RWPE2 (cell line): ENCODE data around the gene SCAF1.

ENCODE experiments used
- ATAC-seq: fragments of 200-7000 bp; cut with Tn5 transposase; 3 replicates; pipeline ENCODE4 v1.9.1; 2021; ENCODE audit warnings: low read depth
- DNase-seq: peaks from one replicate; pipeline ENCODE4 v3.0.0-alpha.2; 2020; ENCODE audit warnings: low spot score
- H3K27ac ChIP-seq: fragments of 450-650 bp; 2 replicates; pipeline ENCODE4 v1.5.1; 2017; ENCODE audit warnings: mild to moderate bottlenecking; ENCODE audit not compliant: poor library complexity, severe bottlenecking
- H3K27me3 ChIP-seq: fragments of 250-450 bp; sonication (Bioruptor Pico); 2 replicates; pipeline ENCODE4 v1.5.1; 2021; ENCODE audit warnings: mild to moderate bottlenecking, moderate library complexity; ENCODE audit not compliant: insufficient read depth, poor library complexity, severe bottlenecking
- H3K36me3 ChIP-seq: fragments of 250-450 bp; sonication (Bioruptor Pico); 2 replicates; pipeline ENCODE4 v1.5.1; 2020; ENCODE audit warnings: low read depth, mild to moderate bottlenecking, moderate library complexity
- H3K4me1 ChIP-seq: fragments of 250-450 bp; sonication (Bioruptor Pico); 2 replicates; pipeline ENCODE4 v1.5.1; 2021; ENCODE audit warnings: mild to moderate bottlenecking, moderate library complexity; ENCODE audit not compliant: insufficient read depth, poor library complexity, severe bottlenecking
- H3K4me3 ChIP-seq: fragments of 250-450 bp; sonication (Bioruptor Pico); 2 replicates; pipeline ENCODE4 v1.5.1; 2021; ENCODE audit warnings: mild to moderate bottlenecking, moderate library complexity; ENCODE audit not compliant: severe bottlenecking
- H3K9me3 ChIP-seq: fragments of 250-450 bp; sonication (Bioruptor Pico); 2 replicates; pipeline ENCODE4 v1.5.1; 2021; ENCODE audit warnings: mild to moderate bottlenecking, moderate library complexity; ENCODE audit not compliant: severe bottlenecking
- TF ChIP-seq, protein P1 (sequence below): fragments of 450-650 bp; IDR thresholded peaks from one replicate; pipeline ENCODE4 v1.5.1; 2017; ENCODE audit warnings: mild to moderate bottlenecking, moderate library complexity; ENCODE audit not compliant: poor library complexity, severe bottlenecking

The SCAF1 gene

DNA sequence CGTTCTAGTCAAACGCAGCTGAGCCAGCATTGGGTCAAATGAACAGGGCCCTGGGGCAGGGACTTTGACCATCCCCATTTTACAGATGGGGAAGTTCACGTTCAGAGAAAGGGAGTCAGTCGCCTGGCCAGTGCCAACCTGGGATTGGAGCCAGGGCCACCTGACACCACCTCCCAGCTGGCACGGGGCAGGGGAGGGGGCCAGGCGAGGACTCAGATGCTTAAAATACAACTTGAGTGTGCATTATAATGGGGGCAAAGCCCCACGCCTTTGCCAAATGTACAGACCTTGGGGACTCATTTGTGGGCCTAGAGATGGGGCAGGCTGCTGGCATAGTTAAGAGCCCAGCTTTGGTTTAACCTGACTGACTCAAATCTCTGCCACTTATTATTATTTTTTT, 36.4 kb upstream of the SCAF1 start:
- peaks cover 69% of the 10 kb centered on the region for H3K36me3 ChIP-seq
- H3K4me3 ChIP-seq: no peak overlapping the region
- no peaks in the 10 kb centered on the region for H3K9me3 ChIP-seq
- H3K4me1 ChIP-seq: no peaks in the 10 kb centered on the region
- no peaks in the 10 kb centered on the region for H3K27me3 ChIP-seq
- DNase-seq (no peak), ATAC-seq (no peak)
- TF ChIP-seq, protein P1, sequence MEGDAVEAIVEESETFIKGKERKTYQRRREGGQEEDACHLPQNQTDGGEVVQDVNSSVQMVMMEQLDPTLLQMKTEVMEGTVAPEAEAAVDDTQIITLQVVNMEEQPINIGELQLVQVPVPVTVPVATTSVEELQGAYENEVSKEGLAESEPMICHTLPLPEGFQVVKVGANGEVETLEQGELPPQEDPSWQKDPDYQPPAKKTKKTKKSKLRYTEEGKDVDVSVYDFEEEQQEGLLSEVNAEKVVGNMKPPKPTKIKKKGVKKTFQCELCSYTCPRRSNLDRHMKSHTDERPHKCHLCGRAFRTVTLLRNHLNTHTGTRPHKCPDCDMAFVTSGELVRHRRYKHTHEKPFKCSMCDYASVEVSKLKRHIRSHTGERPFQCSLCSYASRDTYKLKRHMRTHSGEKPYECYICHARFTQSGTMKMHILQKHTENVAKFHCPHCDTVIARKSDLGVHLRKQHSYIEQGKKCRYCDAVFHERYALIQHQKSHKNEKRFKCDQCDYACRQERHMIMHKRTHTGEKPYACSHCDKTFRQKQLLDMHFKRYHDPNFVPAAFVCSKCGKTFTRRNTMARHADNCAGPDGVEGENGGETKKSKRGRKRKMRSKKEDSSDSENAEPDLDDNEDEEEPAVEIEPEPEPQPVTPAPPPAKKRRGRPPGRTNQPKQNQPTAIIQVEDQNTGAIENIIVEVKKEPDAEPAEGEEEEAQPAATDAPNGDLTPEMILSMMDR: no peak
- no peak overlapping the region for H3K27ac ChIP-seq

DNA sequence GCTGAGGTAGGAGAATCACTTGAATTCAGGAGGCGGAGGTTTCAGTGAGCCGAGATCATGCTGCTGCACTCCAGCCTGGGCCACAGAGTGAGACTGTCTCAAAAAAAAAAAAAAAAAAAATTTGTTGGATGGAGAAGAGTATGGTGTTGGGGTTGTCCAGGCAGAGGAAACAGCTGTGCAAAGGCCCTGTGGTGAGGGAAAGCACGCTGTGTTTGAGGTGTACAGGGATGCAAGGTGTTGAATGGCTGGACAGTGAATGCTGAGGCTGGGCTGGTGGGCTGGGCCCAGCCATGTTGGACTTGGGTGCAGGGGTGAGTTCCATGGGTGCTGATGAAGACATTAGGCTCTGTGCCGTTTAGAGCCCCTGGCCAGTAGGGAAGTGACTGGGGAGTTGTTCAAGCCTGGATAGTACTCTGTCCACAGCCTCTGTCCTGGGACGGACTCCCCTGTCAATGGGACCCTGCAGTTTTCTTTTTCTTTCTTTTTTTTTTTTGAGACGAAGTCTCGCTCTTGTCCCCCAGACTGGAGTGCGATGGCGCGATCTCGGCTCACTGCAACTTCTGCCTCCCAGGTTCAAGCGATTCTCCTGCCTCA, 32.4 kb upstream of the SCAF1 start:
- TF ChIP-seq, protein P1: no peak
- Histone ChIP-seq H3K27ac (no peak overlapping the region), H3K4me1 (peaks cover 21% of the 10 kb centered on the region), H3K4me3 (no peak overlapping the region), H3K36me3 (peaks cover 38% of the 10 kb centered on the region), H3K27me3 (no peaks in the 10 kb centered on the region), H3K9me3 (no peaks in the 10 kb centered on the region)
- no peak for ATAC-seq
- DNase-seq: no peak

DNA sequence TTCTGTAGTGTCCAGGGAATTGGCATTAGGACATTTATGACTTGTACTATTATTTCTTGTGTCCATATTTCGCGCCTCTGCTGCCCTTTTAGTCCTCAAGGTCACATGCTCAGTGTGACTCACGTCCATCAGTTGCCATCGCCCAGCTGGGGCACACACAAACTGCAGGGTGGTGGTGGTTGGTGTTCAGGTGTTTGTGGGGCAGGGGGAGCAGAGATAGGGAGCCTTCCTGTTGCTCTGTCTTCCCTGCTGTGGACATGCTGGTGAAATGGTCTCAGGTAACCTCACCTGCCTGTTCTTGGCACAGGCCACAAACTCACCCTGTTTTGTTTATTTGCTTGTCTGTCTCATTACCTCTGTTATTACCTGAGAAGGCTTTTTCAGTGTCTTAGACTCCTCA, 28.6 kb upstream of the SCAF1 start:
- no peaks in the 10 kb centered on the region for H3K27me3 ChIP-seq
- H3K27ac ChIP-seq: peak overlapping the region; percentile 68
- DNase-seq (no peak), ATAC-seq (peak; percentile 44)
- no peak overlapping the region for H3K4me3 ChIP-seq
- TF ChIP-seq, protein P1: no peak
- H3K36me3 ChIP-seq: peaks cover 36% of the 10 kb centered on the region
- H3K9me3 ChIP-seq: no peaks in the 10 kb centered on the region
- peaks cover 21% of the 10 kb centered on the region for H3K4me1 ChIP-seq

DNA sequence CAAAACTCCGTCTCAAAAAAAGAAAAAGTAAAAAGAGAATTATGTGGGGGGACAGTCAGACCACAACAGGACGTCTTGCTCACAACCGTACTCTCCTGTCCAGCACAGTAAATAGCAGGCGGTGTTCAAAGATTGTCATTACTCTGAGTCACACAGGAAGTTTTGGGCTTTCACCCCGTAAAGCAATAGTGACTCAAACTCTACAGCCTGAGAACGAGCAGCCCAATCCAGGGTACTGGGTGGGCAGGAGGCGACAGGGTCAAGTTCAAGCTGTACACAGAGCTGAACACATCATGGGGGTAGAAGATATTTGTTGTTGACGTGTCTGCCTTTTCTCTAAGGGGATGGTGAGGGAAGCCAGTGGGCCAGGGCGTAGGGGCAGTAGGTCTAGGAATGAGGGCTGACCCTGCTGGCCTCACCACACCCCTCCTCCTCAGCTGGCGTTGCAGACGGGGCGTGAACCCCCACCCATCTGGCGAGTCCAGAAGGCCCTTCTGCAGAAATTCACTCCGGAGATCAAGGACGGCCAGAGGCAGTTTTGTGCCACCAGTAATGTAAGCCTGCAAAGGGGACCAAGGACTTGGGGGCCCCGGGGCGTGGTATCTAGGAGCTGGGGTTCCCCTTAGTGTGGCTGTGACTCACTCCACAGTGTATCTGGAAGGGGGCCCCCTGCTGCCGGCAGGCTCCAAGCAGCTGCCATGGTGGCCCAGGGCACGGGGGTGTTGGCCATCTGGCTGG, 27.7 kb upstream of the SCAF1 start:
- Histone ChIP-seq H3K4me1 (peaks cover 21% of the 10 kb centered on the region), H3K27me3 (no peaks in the 10 kb centered on the region), H3K27ac (peak overlapping the region; percentile 68), H3K36me3 (peaks cover 39% of the 10 kb centered on the region), H3K9me3 (no peaks in the 10 kb centered on the region), H3K4me3 (no peak overlapping the region)
- no peak for DNase-seq
- ATAC-seq: peak; percentile 78
- TF ChIP-seq, protein P1: no peak

DNA sequence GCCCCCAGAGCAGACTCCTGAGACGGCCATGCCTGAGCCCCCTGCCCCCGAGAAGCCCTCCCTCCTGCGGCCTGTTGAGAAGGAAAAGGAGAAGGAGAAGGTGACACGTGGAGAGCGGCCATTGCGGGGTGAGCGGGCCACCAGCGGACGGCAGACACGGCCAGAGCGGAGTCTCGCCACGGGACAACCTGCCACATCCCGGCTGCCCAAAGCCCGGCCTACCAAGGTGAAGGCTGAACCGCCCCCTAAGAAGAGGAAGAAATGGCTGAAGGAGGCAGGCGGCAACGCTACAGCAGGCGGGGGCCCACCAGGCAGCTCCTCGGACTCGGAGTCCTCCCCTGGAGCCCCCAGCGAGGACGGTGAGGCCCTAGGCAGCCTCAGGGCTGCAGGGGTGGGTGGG, 26.1 kb upstream of the SCAF1 start:
- Histone ChIP-seq H3K9me3 (no peaks in the 10 kb centered on the region), H3K27me3 (no peaks in the 10 kb centered on the region), H3K27ac (no peak overlapping the region), H3K4me3 (no peak overlapping the region), H3K36me3 (peaks cover 45% of the 10 kb centered on the region), H3K4me1 (peaks cover 21% of the 10 kb centered on the region)
- ATAC-seq: no peak
- TF ChIP-seq, protein P1: no peak
- DNase-seq: no peak
